HCT116 (cell line): ENCODE data around the gene KLK13.

ENCODE experiments used
- EZH2 ChIP-seq: fragments of 200-600 bp; sonication (generic); IDR thresholded peaks from 2 replicates; pipeline ENCODE4 v1.6.1; 2017; ENCODE audit warnings: antibody characterized with exemption, mixed run types
- FOSL1 ChIP-seq: IDR thresholded peaks from 2 replicates; pipeline ENCODE4 v1.6.1; 2012; ENCODE audit warnings: low read depth
- ZNF274 ChIP-seq: fragments of 200-500 bp; sonication (Bioruptor generic); IDR thresholded peaks from 2 replicates; pipeline ENCODE4 v1.6.1; 2014; ENCODE audit warnings: mild to moderate bottlenecking, low read depth, low read length, inconsistent platforms

GRCh38 chr19:51093510-51094345 lies 28.8 kb upstream of the KLK13 start:
- TF ChIP-seq EZH2 = no peak
- no peak for TF ChIP-seq ZNF274
- no peak for TF ChIP-seq FOSL1
